SK-N-SH treated with all-trans-retinoic acid at 6 μM for 48 hours (cell line): Measurements from ENCODE around the gene CEP170.

Source experiments
- ATAC-seq: fragments of 200-7000 bp; cut with Tn5 transposase; 3 replicates; pipeline ENCODE4 v1.9.1; 2020; ENCODE audit warnings: mild to moderate bottlenecking, moderate library complexity
- ARNTL ChIP-seq: fragments of 450-650 bp; formaldehyde crosslinking; IDR thresholded peaks from 2 replicates; pipeline ENCODE4 v1.5.0; 2020; ENCODE audit warnings: low read depth, mild to moderate bottlenecking, moderate library complexity, borderline replicate concordance
- BACH2 ChIP-seq: fragments of 250-450 bp; sonication (Bioruptor Pico); IDR thresholded peaks from 2 replicates; pipeline ENCODE4 v1.9.0; 2021; ENCODE audit warnings: mild to moderate bottlenecking, borderline replicate concordance
- CSDC2 ChIP-seq: fragments of 250-450 bp; sonication (Bioruptor Pico); IDR thresholded peaks from 2 replicates; pipeline ENCODE4 v1.5.0; 2020; ENCODE audit warnings: mild to moderate bottlenecking, moderate library complexity
- ESRRG ChIP-seq: fragments of 250-450 bp; sonication (Bioruptor Pico); IDR thresholded peaks from 2 replicates; pipeline ENCODE4 v1.6.1; 2021; ENCODE audit warnings: mild to moderate bottlenecking
- GLIS3 ChIP-seq: fragments of 250-450 bp; sonication (Bioruptor Pico); IDR thresholded peaks from 2 replicates; pipeline ENCODE4 v1.5.0; 2020; ENCODE audit warnings: mild to moderate bottlenecking, moderate library complexity
- ISL1 ChIP-seq: fragments of 250-450 bp; sonication (Bioruptor Pico); IDR thresholded peaks from 2 replicates; pipeline ENCODE4 v2.1.2; 2022; ENCODE audit warnings: mild to moderate bottlenecking, moderate library complexity
- OSR1 ChIP-seq: fragments of 250-450 bp; sonication (Bioruptor Pico); IDR thresholded peaks from 2 replicates; pipeline ENCODE4 v1.8.0; 2022; ENCODE audit warnings: moderate library complexity, mild to moderate bottlenecking, inconsistent platforms
- POU6F1 ChIP-seq: fragments of 250-450 bp; sonication (Bioruptor Pico); IDR thresholded peaks from 2 replicates; pipeline ENCODE4 v1.8.0; 2021; ENCODE audit warnings: low read depth, mild to moderate bottlenecking, moderate library complexity, borderline replicate concordance
- PPARA ChIP-seq: fragments of 250-450 bp; sonication (Bioruptor Pico); IDR thresholded peaks from 2 replicates; pipeline ENCODE4 v1.5.0; 2020; ENCODE audit warnings: mild to moderate bottlenecking, borderline replicate concordance
- RARB ChIP-seq: fragments of 250-450 bp; sonication (Bioruptor Pico); IDR thresholded peaks from 2 replicates; pipeline ENCODE4 v1.8.0; 2021; ENCODE audit warnings: mild to moderate bottlenecking, moderate library complexity
- TCF4 ChIP-seq: fragments of 250-450 bp; sonication (Bioruptor Pico); IDR thresholded peaks from 2 replicates; pipeline ENCODE4 v1.8.0; 2021; ENCODE audit warnings: mild to moderate bottlenecking, moderate library complexity, borderline replicate concordance
- TOX ChIP-seq: fragments of 250-450 bp; sonication (Bioruptor Pico); IDR thresholded peaks from 2 replicates; pipeline ENCODE4 v1.8.0; 2021; ENCODE audit warnings: mild to moderate bottlenecking, moderate library complexity, borderline replicate concordance
- ZC3H10 ChIP-seq: fragments of 250-450 bp; sonication (Bioruptor Pico); IDR thresholded peaks from 2 replicates; pipeline ENCODE4 v1.5.1; 2021; ENCODE audit warnings: mild to moderate bottlenecking, moderate library complexity
- ZNF565 ChIP-seq: fragments of 450-650 bp; formaldehyde crosslinking; conservative IDR thresholded peaks from 2 replicates; pipeline ENCODE4 v1.5.0; 2020; ENCODE audit warnings: low read depth, mild to moderate bottlenecking, moderate library complexity
- ZNF70 ChIP-seq: fragments of 450-650 bp; formaldehyde crosslinking; IDR thresholded peaks from 2 replicates; pipeline ENCODE4 v1.5.0; 2020; ENCODE audit warnings: mild to moderate bottlenecking, moderate library complexity
- ZNF8 ChIP-seq: fragments of 450-650 bp; formaldehyde crosslinking; IDR thresholded peaks from 2 replicates; pipeline ENCODE4 v1.5.0; 2020; ENCODE audit warnings: mild to moderate bottlenecking, moderate library complexity
- TF ChIP-seq, protein P1 (sequence below): fragments of 250-450 bp; sonication (Bioruptor Pico); IDR thresholded peaks from 2 replicates; pipeline ENCODE4 v1.5.1; 2021; ENCODE audit warnings: mild to moderate bottlenecking, moderate library complexity
- TF ChIP-seq, protein P2 (sequence below): fragments of 250-450 bp; sonication (Bioruptor Pico); IDR thresholded peaks from 2 replicates; pipeline ENCODE4 v1.8.0; 2020; ENCODE audit warnings: mild to moderate bottlenecking, moderate library complexity, borderline replicate concordance
- TF ChIP-seq, protein P3 (sequence below): fragments of 250-450 bp; sonication (Bioruptor Pico); IDR thresholded peaks from 2 replicates; pipeline ENCODE4 v1.5.1; 2020; ENCODE audit warnings: low read depth, mild to moderate bottlenecking, moderate library complexity
- TF ChIP-seq, protein P4 (sequence below): fragments of 250-450 bp; sonication (Bioruptor Pico); IDR thresholded peaks from 2 replicates; pipeline ENCODE4 v1.5.0; 2020; ENCODE audit warnings: mild to moderate bottlenecking, moderate library complexity

The CEP170 gene

GRCh38 chr1:243275316-243275715 lies 20.2 kb upstream of the CEP170 start:
- no peak for ATAC-seq
- no peak for TF ChIP-seq BACH2 (CRISPR knock-in tag)
- TF ChIP-seq ISL1 (CRISPR knock-in tag), result no peak
- TF ChIP-seq ZNF70 (CRISPR knock-in tag), result no peak
- TF ChIP-seq, protein P1, sequence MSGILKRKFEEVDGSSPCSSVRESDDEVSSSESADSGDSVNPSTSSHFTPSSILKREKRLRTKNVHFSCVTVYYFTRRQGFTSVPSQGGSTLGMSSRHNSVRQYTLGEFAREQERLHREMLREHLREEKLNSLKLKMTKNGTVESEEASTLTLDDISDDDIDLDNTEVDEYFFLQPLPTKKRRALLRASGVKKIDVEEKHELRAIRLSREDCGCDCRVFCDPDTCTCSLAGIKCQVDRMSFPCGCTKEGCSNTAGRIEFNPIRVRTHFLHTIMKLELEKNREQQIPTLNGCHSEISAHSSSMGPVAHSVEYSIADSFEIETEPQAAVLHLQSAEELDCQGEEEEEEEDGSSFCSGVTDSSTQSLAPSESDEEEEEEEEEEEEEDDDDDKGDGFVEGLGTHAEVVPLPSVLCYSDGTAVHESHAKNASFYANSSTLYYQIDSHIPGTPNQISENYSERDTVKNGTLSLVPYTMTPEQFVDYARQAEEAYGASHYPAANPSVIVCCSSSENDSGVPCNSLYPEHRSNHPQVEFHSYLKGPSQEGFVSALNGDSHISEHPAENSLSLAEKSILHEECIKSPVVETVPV (CRISPR knock-in tag), result no peak
- TF ChIP-seq ZNF565, result no peak
- TF ChIP-seq, protein P2, sequence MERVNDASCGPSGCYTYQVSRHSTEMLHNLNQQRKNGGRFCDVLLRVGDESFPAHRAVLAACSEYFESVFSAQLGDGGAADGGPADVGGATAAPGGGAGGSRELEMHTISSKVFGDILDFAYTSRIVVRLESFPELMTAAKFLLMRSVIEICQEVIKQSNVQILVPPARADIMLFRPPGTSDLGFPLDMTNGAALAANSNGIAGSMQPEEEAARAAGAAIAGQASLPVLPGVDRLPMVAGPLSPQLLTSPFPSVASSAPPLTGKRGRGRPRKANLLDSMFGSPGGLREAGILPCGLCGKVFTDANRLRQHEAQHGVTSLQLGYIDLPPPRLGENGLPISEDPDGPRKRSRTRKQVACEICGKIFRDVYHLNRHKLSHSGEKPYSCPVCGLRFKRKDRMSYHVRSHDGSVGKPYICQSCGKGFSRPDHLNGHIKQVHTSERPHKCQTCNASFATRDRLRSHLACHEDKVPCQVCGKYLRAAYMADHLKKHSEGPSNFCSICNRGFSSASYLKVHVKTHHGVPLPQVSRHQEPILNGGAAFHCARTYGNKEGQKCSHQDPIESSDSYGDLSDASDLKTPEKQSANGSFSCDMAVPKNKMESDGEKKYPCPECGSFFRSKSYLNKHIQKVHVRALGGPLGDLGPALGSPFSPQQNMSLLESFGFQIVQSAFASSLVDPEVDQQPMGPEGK (CRISPR knock-in tag), result no peak
- TF ChIP-seq ZC3H10, result no peak
- TF ChIP-seq, protein P3, sequence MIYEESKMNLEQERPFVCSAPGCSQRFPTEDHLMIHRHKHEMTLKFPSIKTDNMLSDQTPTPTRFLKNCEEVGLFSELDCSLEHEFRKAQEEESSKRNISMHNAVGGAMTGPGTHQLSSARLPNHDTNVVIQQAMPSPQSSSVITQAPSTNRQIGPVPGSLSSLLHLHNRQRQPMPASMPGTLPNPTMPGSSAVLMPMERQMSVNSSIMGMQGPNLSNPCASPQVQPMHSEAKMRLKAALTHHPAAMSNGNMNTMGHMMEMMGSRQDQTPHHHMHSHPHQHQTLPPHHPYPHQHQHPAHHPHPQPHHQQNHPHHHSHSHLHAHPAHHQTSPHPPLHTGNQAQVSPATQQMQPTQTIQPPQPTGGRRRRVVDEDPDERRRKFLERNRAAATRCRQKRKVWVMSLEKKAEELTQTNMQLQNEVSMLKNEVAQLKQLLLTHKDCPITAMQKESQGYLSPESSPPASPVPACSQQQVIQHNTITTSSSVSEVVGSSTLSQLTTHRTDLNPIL (CRISPR knock-in tag), result no peak
- no peak for TF ChIP-seq RARB
- no peak for TF ChIP-seq ESRRG (CRISPR knock-in tag)
- no peak for TF ChIP-seq ARNTL (CRISPR knock-in tag)
- no peak for TF ChIP-seq PPARA
- TF ChIP-seq, protein P4, sequence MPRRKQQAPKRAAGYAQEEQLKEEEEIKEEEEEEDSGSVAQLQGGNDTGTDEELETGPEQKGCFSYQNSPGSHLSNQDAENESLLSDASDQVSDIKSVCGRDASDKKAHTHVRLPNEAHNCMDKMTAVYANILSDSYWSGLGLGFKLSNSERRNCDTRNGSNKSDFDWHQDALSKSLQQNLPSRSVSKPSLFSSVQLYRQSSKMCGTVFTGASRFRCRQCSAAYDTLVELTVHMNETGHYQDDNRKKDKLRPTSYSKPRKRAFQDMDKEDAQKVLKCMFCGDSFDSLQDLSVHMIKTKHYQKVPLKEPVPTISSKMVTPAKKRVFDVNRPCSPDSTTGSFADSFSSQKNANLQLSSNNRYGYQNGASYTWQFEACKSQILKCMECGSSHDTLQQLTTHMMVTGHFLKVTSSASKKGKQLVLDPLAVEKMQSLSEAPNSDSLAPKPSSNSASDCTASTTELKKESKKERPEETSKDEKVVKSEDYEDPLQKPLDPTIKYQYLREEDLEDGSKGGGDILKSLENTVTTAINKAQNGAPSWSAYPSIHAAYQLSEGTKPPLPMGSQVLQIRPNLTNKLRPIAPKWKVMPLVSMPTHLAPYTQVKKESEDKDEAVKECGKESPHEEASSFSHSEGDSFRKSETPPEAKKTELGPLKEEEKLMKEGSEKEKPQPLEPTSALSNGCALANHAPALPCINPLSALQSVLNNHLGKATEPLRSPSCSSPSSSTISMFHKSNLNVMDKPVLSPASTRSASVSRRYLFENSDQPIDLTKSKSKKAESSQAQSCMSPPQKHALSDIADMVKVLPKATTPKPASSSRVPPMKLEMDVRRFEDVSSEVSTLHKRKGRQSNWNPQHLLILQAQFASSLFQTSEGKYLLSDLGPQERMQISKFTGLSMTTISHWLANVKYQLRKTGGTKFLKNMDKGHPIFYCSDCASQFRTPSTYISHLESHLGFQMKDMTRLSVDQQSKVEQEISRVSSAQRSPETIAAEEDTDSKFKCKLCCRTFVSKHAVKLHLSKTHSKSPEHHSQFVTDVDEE (CRISPR knock-in tag), result no peak
- TF ChIP-seq POU6F1 (CRISPR knock-in tag), result no peak

DNA sequence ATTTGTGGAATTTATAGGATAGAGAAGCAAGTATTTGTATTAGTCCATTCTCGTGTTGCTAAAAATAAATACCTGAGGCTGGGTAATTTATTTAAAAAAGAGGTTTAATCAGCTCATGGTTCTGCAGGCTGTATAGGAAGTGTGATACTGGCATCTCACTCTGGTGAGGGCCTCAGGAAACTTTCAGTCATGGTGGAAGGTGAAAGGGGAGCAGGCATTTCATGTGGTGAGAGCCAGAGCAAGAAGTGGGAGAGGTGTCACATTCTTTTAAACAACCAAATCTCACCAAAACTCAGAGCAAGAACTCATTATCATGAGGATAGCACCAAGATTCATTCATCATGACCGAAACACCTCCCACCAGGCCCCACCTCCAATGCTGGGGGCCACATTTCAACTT lies 18.9 kb upstream of the CEP170 start:
- no peak for ATAC-seq

DNA sequence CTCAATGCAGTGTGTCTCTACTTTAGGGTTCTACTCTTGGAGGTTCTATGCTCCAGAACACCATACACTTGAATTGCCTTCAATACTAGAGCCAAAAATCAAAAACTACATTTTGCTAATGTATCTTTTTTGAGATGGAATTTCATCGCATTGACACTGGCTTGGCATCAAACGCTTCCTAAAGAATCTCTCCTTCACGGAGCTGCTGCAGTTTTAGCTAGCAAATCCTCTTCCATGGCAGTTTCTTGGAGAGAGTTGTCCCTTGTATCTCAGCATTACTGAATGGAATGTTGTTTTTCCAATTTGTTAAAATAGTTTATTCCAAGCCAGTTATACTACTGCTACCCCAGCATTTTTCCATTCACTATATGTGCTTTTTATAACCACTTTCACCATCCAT lies 18.4 kb upstream of the CEP170 start:
- ATAC-seq, result no peak
- TF ChIP-seq OSR1 (CRISPR knock-in tag), result no peak
- TF ChIP-seq ISL1 (CRISPR knock-in tag), result no peak
- TF ChIP-seq ZC3H10, result no peak
- TF ChIP-seq, protein P1 (CRISPR knock-in tag), result no peak
- no peak for TF ChIP-seq TOX (CRISPR knock-in tag)
- TF ChIP-seq, protein P4 (CRISPR knock-in tag), result no peak
- TF ChIP-seq GLIS3, result no peak
- TF ChIP-seq BACH2 (CRISPR knock-in tag), result no peak
- TF ChIP-seq ARNTL (CRISPR knock-in tag), result no peak
- no peak for TF ChIP-seq CSDC2 (CRISPR knock-in tag)

More for the DNA sequence above, 18.9 kb upstream of the CEP170 start:
- TF ChIP-seq GLIS3 (no peak), BACH2 (CRISPR knock-in tag) (no peak), TCF4 (CRISPR knock-in tag) (no peak), ZNF8 (no peak)
- TF ChIP-seq, protein P4 (CRISPR knock-in tag), result no peak
